ENCODE measurements around the gene CLIC6.

The CLIC6 gene

DNA sequence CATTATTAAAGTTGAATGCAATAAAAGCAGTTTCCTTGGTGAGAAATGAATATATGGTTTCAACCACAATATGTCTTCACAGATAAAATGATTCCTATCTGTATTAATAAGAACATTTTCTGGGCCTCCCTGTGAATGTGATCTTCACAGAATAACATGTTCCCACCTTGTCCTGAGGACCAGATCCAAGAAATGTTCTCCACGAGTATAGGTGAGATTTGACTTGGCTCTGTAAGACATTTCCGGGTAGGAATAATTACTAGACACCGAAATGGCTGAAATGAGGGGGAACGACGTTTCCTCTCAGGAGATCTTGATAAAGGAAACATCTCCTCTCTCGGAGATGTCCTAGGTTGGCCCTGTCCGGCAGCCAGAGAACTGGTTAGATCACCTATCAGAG lies 61.4 kb downstream of the CLIC6 start:
- no peak for DNase-seq

DNA sequence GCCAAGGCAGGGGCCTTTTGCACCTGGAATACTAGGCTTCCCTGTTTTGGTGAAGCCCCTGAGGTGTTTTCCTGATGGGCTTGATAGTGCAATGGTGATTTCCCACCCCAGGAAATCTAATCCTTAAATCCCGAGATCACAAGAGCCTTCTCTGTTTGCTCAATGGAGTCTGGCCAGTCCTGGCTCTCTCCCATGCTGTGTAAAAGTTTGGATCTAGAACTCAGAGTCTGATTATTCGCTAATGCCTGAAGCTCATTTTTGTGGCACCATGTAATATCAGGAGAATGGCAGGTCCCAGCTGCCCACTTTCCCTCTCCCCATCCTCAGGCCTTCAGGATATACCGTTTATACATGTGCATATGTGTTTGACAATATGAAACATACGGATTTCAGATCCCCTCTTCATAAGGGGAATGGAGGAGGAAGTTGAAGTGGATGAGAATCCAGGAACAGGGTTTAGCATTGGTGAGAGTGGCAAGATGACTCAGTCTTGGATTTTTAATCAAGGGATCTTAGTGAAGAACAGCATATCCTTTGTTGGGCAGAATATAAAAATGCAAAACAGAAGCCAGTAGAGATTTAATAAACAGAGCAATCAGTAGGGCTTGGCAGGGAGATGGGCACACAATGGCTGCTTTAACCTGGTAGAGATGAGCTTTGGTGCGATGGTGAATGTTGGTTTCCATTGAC lies 62.1 kb downstream of the CLIC6 start:
- DNase-seq = no peak

DNA sequence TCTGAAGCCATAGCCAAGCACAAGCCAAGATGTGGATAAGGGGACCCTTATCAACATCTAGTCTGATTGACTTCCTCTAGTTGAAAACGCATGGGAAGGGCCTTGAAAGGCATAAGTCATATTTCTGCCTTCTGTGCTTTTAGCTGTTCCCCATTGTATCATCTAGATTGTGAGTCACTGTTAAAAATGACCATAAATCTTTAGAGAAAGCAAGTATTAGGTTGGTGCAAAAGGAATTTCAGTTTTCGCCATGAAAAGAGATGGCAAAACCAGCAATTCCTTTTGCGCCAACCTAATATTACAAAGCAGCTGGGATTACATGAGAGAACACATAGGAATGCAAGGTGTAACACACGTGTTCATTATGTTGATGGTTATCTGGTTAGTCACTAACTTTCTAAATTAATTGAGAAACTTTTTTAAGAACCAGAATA lies 63.6 kb downstream of the CLIC6 start:
- DNase-seq = no peak

DNA sequence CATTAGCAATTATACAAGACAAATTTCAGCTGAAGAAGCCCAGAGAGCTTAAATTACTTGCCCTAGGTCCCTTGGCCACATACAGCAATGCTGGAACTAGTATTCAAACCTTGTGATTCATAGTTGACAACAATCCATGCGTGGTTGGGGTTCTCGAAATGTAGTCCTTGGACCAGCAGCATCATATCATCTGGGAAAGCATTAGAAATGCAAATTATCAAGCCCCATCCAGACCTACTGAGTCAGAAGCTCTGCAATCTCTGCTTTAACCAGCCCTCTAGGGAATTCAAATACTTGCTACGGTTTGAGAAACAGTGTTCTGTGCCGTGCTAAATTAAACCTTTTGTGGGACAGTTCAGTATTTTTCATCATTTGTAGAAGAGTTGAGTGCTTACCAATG lies 65.1 kb downstream of the CLIC6 start:
- DNase-seq = no peak

DNA sequence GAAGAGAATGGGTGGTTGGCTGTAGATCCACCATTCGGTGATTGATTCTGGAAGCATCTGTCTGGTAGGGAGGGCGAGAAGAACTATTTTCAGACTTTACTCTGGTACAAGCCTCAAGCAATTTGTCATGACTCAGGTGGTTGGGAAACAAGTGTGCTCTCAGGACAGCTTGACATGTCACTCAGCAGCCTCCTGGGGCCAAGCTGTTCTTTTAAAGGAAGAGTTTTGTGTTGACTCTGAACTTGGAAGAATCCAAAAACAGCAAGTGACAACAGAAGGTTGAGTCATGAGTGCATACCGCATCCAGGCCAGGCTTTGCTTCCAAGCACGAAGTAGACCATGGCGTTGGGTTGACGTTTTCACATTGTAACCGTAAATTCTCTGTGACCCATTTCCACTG lies 65.9 kb downstream of the CLIC6 start:
- DNase-seq = no peak

DNA sequence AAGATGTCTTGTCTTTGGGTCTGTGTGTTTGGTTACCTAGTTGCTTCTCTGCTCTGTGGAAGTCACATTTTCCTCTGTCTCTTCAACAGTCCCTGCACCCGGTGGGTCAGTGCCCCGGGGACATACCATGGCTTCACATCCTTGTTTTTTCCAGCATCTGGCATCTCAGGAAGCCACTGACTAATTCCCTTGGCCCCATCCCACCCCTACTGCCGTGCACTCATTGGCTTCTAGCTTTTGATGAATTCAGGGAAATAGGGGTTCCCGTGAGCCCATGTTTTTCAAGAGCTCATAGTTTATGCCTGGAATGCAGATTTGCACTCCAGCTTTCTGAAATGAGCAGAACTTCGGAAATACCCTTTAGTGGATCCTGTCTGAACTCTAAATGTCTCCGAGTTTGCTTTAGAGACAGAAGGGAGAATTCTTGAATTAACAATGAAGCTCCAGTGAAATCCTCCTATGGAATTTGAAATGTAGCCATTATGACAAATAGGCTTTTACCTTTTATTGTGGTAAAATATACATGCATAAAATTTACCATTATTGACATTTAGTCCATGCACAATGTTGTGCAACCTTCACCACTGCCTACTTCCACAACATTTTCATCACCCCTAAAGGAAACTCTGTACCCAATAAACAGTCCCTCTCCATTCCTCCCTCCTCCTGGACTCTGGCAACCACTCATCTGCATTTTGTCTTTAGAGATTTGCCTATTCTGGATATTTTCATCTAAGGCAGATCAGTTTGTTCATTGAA lies 67.5 kb downstream of the CLIC6 start:
- no peak for DNase-seq

DNA sequence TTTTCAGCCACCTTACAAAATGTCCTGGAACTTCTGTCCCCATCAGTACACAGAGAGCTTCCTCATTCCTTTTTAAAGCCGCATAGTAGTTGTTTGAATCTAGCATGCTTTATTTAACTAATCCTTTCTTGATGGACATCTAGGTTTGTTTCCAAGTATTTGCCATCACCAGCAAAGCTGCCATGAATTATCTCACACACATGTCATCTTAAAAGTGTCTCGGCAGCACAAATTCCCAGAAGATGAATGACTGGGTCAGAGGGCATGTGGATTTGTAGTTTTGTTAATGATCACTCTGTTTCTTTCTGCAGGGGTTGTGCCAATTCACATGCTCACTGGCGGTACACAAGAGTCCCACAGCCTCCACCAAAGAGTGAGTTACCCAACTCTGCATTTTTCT lies 68.3 kb downstream of the CLIC6 start:
- no peak for DNase-seq

DNA sequence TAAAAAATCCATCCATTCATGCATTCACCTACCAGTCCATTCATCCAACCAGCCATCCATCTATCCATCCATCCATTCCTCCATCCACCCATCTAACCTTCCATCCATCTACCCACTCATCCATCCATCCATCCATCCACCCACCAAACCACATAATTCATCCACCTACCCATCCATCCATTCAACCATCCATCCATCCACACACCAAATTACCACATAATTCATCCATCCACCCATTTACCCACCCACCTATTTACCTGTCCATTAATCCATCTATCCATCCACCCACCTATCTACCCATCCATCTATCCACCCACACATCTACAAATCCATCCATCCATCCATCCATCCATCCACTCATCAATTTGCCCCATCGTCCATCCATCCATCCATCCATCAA lies 71.4 kb downstream of the CLIC6 start:
- DNase-seq = no peak

DNA sequence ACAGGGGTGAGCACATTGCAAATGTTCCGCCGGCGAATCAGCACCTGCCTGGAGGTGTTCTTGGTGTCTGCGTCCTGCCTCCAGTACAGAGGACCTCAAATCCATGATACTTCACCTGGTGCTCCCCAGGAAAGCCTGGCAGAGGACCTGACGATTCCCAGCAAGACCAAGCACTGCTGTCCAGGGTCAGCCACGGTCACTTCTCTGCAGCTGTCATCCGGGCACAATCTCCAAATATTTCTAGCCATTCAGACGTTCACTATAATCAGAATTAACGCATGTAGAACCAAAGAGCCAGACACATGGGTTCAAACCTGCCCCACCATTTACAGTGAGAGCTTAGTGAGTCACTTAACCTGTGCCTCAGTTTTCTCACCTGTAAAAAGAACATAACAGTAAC lies 74.5 kb downstream of the CLIC6 start:
- DNase-seq = no peak

DNA sequence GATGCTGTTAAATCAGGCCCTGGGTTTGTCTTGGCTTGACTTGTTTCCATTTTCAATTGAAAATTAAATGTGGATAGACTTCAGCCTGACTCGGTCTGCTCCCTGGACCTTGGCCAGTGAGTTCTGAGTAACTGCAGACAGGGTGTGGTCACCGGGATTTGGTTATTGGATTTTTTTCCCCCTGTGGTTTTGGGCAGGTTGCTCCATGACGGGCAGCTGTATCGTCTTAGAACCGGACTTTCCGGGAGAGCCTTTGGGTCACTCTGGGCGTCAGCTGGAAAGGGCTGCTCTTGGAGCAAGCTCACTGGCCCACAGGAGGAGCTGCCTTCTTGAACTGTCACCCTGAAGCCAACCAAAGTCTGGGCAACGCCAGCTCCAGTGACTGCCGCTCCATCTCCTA lies 75.0 kb downstream of the CLIC6 start:
- DNase-seq = no peak

DNA sequence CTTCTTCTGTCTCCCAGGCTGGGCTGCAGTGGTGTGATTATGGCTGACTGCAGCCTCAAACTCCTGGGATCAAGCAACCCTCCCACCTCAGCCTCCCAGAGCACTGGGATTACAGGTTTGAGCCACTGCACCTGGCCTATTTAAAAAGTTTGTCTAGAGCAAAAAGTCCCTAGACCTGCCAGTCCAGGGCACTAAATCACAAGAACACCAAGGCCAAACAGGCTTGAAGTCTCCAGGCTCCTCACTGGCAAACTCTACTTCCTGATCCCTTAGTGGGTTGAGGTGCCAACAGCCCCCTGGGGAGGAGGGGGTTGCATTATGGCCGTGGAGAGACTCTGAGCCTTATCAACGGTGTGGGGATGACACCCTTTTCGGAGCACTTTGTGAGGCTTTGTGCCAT lies 76.0 kb downstream of the CLIC6 start:
- DNase-seq = no peak

DNA sequence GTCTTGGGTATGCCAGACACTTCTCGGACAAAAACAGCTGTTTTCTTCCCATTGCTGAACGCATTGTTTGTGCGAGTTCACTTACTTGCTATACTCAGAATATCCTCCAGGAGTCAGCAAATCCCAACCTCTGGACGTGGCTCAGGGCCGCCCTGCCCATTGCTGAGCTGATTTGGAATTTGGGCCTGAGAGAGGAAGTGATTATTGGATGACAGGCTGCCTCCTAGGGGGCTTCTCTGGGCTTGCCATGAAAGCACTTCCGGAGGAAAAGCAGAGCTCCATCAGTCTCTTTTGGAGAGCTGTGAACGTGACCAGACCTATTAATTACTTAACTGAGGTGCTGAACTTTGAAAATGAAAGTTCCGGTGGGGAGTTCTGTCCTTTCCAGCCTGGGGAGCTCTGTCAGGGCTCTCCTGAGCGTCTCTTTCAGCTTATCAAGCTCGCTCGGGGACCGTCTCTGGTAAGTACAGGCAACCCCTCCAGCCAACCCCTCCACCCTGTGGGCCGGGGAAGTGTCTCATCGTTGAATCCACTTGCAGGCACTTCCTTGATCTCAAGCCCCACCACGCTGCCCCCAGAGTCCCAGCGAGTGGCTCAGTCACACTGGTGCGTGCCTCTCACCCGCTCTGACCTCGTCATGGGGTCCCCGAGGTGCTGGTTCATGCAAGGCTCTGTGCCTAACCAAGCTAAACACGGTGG lies 76.9 kb downstream of the CLIC6 start:
- DNase-seq = peak; percentile 59 to 68

DNA sequence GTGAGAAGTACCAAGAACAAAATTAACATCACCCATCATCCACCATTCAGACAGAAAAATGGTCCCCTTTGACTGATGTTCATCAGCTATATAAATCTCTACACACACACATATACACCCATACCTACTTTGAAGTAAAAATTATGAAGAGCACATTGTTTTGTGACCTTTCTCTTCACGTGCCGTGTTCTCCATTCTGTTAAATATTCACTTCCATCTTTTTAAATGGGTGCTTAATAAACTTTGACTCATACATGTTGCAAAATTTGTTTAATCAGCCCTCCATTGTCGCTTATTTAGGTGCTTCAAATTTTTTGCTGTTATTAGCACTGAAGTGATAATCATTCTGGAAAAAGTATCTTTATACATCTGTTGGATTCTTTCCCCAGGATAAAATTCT lies 80.1 kb downstream of the CLIC6 start:
- no peak for DNase-seq

DNA sequence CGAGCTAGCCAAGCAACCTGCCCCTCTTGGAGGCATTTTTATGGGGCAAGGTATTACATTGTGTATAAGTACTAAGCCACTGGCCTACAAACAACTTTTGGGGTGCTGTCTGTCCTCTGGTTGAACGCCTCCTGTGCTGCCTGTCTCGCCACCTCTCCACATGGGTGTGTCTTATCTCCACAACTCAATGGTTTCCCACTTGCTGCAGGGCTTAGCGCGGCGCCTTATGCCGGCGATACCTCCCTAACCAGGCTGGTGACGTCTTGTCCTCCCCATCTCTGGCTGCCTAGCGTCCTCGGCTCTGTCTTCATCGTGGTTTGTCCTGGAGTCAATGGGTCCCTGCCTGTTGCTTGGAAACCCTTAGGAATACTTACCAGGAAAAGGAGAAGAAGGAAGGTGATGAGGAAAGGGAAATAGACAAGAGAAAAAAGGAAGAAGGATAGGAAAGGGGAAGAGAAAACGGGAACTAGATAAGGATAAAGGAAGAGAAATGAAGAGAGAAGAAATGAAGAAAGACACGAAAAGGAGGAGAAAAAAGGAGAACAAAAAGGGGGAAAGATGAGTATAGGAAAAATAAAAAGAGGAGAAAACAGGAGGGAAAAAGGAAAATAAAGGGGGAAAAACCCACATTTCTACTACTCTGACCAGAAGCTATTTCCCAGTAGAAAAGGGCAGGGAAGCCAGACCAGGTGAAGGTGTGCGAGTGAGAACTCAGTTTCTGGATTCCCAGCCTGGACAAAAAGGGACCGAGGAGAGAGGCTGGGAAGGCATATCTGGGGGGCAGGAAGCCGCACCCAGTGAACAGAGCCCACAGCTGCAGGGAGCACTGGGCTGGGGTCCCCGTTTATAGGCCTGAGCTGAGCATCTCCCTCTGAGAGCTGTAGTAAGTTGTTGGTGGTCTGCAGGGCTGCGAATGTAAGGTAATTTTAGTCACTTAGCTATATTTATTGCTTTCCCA lies 86.2 kb downstream of the CLIC6 start:
- no peak for DNase-seq

DNA sequence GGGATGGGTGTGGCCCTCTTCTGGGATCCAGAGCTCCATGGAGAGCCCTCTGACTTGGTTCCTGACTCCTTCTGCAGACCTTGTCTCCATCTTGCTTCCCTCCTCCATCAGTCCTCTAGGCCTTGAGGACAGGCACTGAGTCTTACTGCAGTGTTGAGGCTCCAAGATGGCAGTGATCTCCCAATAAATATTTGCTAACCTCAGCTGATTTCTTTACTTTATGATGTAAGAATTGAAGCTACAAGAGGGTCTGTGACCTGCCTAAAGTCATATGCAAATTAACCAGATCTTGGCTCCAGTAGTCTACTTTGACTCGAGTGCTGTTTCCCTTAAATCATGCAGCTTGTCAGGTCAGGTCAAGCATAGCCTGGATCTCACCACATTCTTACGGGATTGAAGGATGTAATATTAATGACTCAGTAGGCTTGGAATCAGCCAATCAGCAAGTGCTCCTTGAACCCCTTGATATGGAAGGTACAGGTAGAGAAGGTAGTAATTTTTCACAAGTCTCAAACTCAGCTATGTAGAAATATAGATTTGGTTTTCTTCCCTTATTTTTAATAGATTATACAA lies 93.0 kb downstream of the CLIC6 start:
- DNase-seq = no peak

DNA sequence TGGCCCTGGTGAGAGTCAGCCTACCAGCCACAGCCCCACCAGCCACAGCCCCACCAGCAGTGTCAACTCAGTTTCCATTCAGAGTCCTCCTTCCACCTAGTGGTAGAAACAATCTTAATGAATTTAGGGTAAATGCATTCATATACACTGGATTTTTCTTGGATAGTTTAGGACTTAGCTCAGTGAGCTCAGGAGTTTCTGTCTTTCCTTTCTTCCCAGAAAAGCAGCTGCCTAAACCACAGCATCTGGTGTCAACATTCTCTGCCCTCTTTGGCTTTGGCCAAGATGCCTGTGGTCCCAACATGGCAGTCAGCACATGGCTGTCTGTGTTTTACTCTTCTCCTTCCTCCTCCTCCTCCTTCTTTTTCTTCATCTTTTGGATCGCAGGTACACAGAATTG lies 94.0 kb downstream of the CLIC6 start:
- no peak for DNase-seq

DNA sequence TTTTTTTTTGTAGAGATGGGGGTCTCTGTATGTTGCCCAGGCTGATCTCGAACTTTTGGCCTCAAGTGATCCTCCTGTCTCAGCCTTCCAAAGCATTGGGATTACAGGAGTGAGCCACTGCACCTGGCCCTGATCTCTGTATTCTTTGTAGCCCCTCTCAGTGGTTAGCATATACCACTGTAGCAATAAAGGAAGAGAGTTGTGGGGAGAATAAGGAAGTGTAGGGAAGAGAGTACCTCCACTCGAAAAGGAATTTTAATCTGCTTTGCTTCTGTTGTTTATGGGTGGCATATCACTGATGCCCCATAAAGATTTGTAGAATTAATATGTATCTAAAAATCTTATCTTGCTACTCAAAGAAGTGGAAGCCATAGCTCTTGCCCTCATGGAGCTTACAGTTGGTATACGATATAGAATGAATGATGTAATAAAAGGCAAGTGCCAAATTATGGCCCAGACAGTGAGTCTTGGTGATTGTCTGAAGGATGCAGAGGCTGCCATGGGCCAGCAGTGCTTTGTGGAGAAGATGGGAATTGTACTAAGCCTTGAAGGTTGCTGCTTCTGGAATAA lies 96.0 kb downstream of the CLIC6 start:
- DNase-seq = no peak

DNA sequence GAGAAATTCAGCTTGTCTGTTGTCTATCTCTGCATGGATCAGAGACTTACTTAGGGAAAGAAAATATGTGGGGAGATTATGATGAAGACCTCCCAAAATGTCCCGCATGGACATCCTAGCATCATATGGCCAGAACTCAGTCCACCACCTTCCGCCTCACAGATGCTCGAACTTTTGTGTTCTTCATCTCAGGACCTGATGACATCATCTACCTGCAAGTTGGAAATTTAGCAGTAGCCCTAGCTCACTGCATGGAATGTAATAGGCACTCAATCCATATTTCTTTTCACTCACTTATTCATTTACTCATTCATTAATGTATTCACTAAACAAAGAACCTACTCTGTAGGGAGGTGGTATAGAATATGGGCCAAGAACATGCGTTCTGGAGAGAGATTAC lies 96.8 kb downstream of the CLIC6 start:
- no peak for DNase-seq

DNA sequence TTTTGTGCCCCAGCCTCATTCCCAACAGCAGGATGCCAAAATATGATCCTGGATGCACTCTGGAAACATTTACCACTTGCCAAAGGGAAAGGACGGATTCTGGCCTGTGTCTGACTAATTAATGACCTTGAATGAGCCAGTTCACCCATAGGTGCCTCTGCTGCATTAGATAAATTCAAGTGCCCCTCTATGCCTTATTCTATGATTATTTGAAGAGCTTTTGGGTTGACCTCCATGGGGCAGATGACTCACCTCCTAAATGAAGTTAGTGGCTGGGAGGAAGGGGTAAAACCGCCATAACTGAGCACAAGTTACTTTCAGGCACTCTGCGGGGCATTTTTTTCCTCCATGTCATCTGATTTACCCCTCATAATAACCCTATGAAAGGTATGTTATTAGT lies 98.1 kb downstream of the CLIC6 start:
- DNase-seq = no peak

All from CD4-positive, alpha-beta T cell treated with Interleukin-1 beta for 1 hour (primary cell).